ENCODE data around the gene KCNQ2. TPM values are rescaled to one million over a fixed set of nuclear protein-coding genes. Genes with fewer than 3 reads are reported as not detected.

Gene KCNQ2
- total and polyA plus RNA-seq, 10 of the 15 experiments (the other 5 are each of a cell fraction or from before 2014, with no cell fraction given) = 0.06 to 0.49 (median 0.26) TPM; not detected in 7

- Histone ChIP-seq H3K4me3 (no peak overlapping the region), H3K9me3 (replicated peaks; ENCODE audit: control insufficient read depth, insufficient read depth, low read length) (no peaks in the 10 kb centered on the region; the same call in 2 of the 3 replicates), H3K79me2 (ENCODE audit: control insufficient read depth, insufficient read depth, low read length) (no peaks in the 10 kb centered on the region), H3K27me3 (replicated peaks in 1 of 2; ENCODE audit: control insufficient read depth in 2 of 2, insufficient read depth in 2 of 2, low read length in 1 of 2) (no peaks in the 10 kb centered on the region; a peak in 1 of 4 replicates), H2AFZ (ENCODE audit: control insufficient read depth, low read depth, low read length) (no peak overlapping the region), H3K9ac (ENCODE audit: control insufficient read depth, insufficient read depth, low read length) (no peak overlapping the region), H3K4me1 (ENCODE audit: control insufficient read depth, insufficient read depth, low read length) (no peaks in the 10 kb centered on the region), H3K27ac (ENCODE audit: control insufficient read depth, insufficient read depth) (no peak overlapping the region), H4K20me1 (ENCODE audit: control insufficient read depth, insufficient read depth) (no peaks in the 10 kb centered on the region), H3K36me3 (ENCODE audit: control insufficient read depth in 2 of 2, insufficient read depth in 2 of 2, low read length in 1 of 2) (no peaks in the 10 kb centered on the region), H3K4me2 (ENCODE audit: control insufficient read depth, insufficient read depth) (no peak overlapping the region)
- WGBS (ENCODE audit: insufficient coverage, insufficient replicate concordance, low lambda C conversion rate, missing lambda C conversion rate) = 59% methylated on average over 41 of the region's 42 CpGs
- no peak for DNase-seq (ENCODE audit: low read depth, low spot score)
- SMC1A ChIA-PET (ENCODE audit: uncharacterized antibody, unreplicated experiment) = no interaction called here
- no TSS peak for BruUV-seq (replicated peaks)
- POLR2A ChIA-PET = no interaction called here
- in situ Hi-C loops (cut with MboI) (no loop called here), intact Hi-C loops (cut with micrococcal nuclease; ENCODE audit: unreplicated experiment) (no loop called here)
- RAD21 ChIA-PET (ENCODE audit: unreplicated experiment) = no interaction called here
- TF ChIP-seq RB1 (IDR thresholded peaks at IDR 0.05; ENCODE audit: borderline replicate concordance) (no peak), ATF7 (IDR thresholded peaks at IDR 0.05; ENCODE audit: low read depth) (no peak), CREM (IDR thresholded peaks at IDR 0.05; ENCODE audit: low read depth) (no peak), STAT3 (IDR thresholded peaks at IDR 0.05; ENCODE audit: low read depth, low read length) (no peak), RELA (IDR thresholded peaks at IDR 0.05; ENCODE audit: borderline replicate concordance, partially characterized antibody) (no peak), NR2F1 (conservative IDR thresholded peaks at IDR 0.05) (no peak), NBN (IDR thresholded peaks at IDR 0.05) (no peak), POLR2AphosphoS2 (IDR thresholded peaks at IDR 0.05; ENCODE audit: low read depth, low read length) (no peak), CHD1 (IDR thresholded peaks at IDR 0.05; ENCODE audit: low read depth, low read length) (no peak), EP300 (IDR thresholded peaks at IDR 0.05; ENCODE audit: borderline replicate concordance in 1 of 2, control insufficient read depth in 1 of 2, low read depth in 2 of 2, low read length in 2 of 2) (no peak), ZZZ3 (IDR thresholded peaks at IDR 0.05; ENCODE audit: control insufficient read depth, insufficient read length, low read depth) (no peak), SIX5 (IDR thresholded peaks at IDR 0.05; ENCODE audit: low read depth, low read length, severe bottlenecking) (no peak), TAF1 (IDR thresholded peaks at IDR 0.05; ENCODE audit: borderline replicate concordance, low read depth, low read length) (no peak), SMAD5 (IDR thresholded peaks at IDR 0.05; ENCODE audit: low read depth) (no peak)
- TF ChIP-seq, protein P1, sequence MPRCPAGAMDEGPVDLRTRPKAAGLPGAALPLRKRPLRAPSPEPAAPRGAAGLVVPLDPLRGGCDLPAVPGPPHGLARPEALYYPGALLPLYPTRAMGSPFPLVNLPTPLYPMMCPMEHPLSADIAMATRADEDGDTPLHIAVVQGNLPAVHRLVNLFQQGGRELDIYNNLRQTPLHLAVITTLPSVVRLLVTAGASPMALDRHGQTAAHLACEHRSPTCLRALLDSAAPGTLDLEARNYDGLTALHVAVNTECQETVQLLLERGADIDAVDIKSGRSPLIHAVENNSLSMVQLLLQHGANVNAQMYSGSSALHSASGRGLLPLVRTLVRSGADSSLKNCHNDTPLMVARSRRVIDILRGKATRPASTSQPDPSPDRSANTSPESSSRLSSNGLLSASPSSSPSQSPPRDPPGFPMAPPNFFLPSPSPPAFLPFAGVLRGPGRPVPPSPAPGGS (IDR thresholded peaks at IDR 0.05; ENCODE audit: borderline replicate concordance, insufficient read depth, low read depth, low read length, poor library complexity, severe bottlenecking) = no peak
- TF ChIP-seq, protein P2, sequence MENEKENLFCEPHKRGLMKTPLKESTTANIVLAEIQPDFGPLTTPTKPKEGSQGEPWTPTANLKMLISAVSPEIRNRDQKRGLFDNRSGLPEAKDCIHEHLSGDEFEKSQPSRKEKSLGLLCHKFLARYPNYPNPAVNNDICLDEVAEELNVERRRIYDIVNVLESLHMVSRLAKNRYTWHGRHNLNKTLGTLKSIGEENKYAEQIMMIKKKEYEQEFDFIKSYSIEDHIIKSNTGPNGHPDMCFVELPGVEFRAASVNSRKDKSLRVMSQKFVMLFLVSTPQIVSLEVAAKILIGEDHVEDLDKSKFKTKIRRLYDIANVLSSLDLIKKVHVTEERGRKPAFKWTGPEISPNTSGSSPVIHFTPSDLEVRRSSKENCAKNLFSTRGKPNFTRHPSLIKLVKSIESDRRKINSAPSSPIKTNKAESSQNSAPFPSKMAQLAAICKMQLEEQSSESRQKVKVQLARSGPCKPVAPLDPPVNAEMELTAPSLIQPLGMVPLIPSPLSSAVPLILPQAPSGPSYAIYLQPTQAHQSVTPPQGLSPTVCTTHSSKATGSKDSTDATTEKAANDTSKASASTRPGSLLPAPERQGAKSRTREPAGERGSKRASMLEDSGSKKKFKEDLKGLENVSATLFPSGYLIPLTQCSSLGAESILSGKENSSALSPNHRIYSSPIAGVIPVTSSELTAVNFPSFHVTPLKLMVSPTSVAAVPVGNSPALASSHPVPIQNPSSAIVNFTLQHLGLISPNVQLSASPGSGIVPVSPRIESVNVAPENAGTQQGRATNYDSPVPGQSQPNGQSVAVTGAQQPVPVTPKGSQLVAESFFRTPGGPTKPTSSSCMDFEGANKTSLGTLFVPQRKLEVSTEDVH (IDR thresholded peaks at IDR 0.05; ENCODE audit: low read depth, partially characterized antibody) = no peak
- ATAC-seq = no peak
- CTCF ChIA-PET = no interaction called here
- FAIRE-seq = no peak
These were observed 113.1 kb downstream of the KCNQ2 start for GRCh38 chr20:63359164-63359934.
